Measurements from ENCODE around the gene SH2D4B. TPM values are rescaled to one million over a fixed set of nuclear protein-coding genes. Genes with fewer than 3 reads are reported as not detected.

The SH2D4B gene
- total RNA-seq, 2 donors from 2014 or later, result 0.13 TPM; not detected in 1

GRCh38 chr10:80498833-80499741 lies 38.6 kb upstream of the SH2D4B start:
- Mint-ChIP-seq H3K9me3 (no peaks in the 10 kb centered on the region), H3K4me1 (peaks cover 57% of the 10 kb centered on the region), H3K27me3 (ENCODE audit: insufficient read depth) (no peaks in the 10 kb centered on the region), H3K27ac (peak overlapping the region; percentile 79), H3K36me3 (ENCODE audit: low read depth) (peaks cover 29% of the 10 kb centered on the region), H3K4me3 (no peak overlapping the region)
- Histone ChIP-seq H3K27ac (ENCODE audit: low read depth, low read length) (peak overlapping the region; percentile 79), H3K36me3 (ENCODE audit: control insufficient read depth, insufficient read depth, low read length) (peaks cover 46% of the 10 kb centered on the region), H3K4me3 (ENCODE audit: low read length) (no peak overlapping the region), H3K27me3 (ENCODE audit: control insufficient read depth, insufficient read depth, low read length, poor library complexity, severe bottlenecking) (no peaks in the 10 kb centered on the region), H3K9ac (ENCODE audit: extremely low read depth, low read length, poor library complexity, severe bottlenecking) (no peak overlapping the region), H3K9me3 (ENCODE audit: control insufficient read depth, low read length) (peaks cover 5% of the 10 kb centered on the region), H3K4me1 (ENCODE audit: control insufficient read depth, insufficient read depth, low read length) (peaks cover 16% of the 10 kb centered on the region)
- WGBS, 2 experiments (ENCODE audit: insufficient coverage in 1 of 2, insufficient read length in 1 of 2), result 68 to 84% methylated on average over 11 to 14 of the region's 14 CpGs
- peak; percentile 76 for DNase-seq
- no peak for TF ChIP-seq CTCF (conservative IDR thresholded peaks at IDR 0.05)

GRCh38 chr10:80500572-80501380 lies 36.9 kb upstream of the SH2D4B start:
- Histone ChIP-seq H3K36me3 (ENCODE audit: control insufficient read depth, insufficient read depth, low read length) (peaks cover 29% of the 10 kb centered on the region), H3K27me3 (ENCODE audit: control insufficient read depth, insufficient read depth, low read length, poor library complexity, severe bottlenecking) (no peaks in the 10 kb centered on the region), H3K9ac (ENCODE audit: extremely low read depth, low read length, poor library complexity, severe bottlenecking) (no peak overlapping the region), H3K9me3 (ENCODE audit: control insufficient read depth, low read length) (peaks cover 5% of the 10 kb centered on the region), H3K4me3 (ENCODE audit: low read length) (no peak overlapping the region), H3K4me1 (ENCODE audit: control insufficient read depth, insufficient read depth, low read length) (peaks cover 21% of the 10 kb centered on the region), H3K27ac (ENCODE audit: low read depth, low read length) (no peak overlapping the region)
- Mint-ChIP-seq H3K36me3 (ENCODE audit: low read depth) (peaks cover 22% of the 10 kb centered on the region), H3K4me1 (peaks cover 70% of the 10 kb centered on the region), H3K9me3 (no peaks in the 10 kb centered on the region), H3K27me3 (ENCODE audit: insufficient read depth) (no peaks in the 10 kb centered on the region), H3K27ac (peak overlapping the region; percentile 64), H3K4me3 (no peak overlapping the region)
- TF ChIP-seq CTCF (conservative IDR thresholded peaks at IDR 0.05), result peak; percentile 18
- DNase-seq, result no peak
- 83 to 94% methylated on average over 8 to 14 of the region's 14 CpGs for WGBS, 2 experiments (ENCODE audit: insufficient coverage in 1 of 2, insufficient read length in 1 of 2)

GRCh38 chr10:80501381-80501912 lies 36.3 kb upstream of the SH2D4B start:
- TF ChIP-seq CTCF (conservative IDR thresholded peaks at IDR 0.05), result no peak
- Histone ChIP-seq H3K4me3 (ENCODE audit: low read length) (no peak overlapping the region), H3K4me1 (ENCODE audit: control insufficient read depth, insufficient read depth, low read length) (peaks cover 21% of the 10 kb centered on the region), H3K9me3 (ENCODE audit: control insufficient read depth, low read length) (peaks cover under 1% of the 10 kb centered on the region), H3K27me3 (ENCODE audit: control insufficient read depth, insufficient read depth, low read length, poor library complexity, severe bottlenecking) (no peaks in the 10 kb centered on the region), H3K27ac (ENCODE audit: low read depth, low read length) (no peak overlapping the region), H3K9ac (ENCODE audit: extremely low read depth, low read length, poor library complexity, severe bottlenecking) (no peak overlapping the region), H3K36me3 (ENCODE audit: control insufficient read depth, insufficient read depth, low read length) (peaks cover 23% of the 10 kb centered on the region)
- 94 to 100% methylated on average over 2 to 3 of the region's 3 CpGs for WGBS, 2 experiments (ENCODE audit: insufficient coverage in 1 of 2, insufficient read length in 1 of 2)
- H3K9me3 Mint-ChIP-seq, result no peaks in the 10 kb centered on the region
- no peak overlapping the region for H3K4me3 Mint-ChIP-seq
- no peak for DNase-seq
- H3K36me3 Mint-ChIP-seq (ENCODE audit: low read depth), result peaks cover 17% of the 10 kb centered on the region
- no peaks in the 10 kb centered on the region for H3K27me3 Mint-ChIP-seq (ENCODE audit: insufficient read depth)
- H3K4me1 Mint-ChIP-seq, result peaks cover 75% of the 10 kb centered on the region
- H3K27ac Mint-ChIP-seq, result peak overlapping the region; percentile 77

Measured in endodermal cell (in vitro differentiated cells).